ENCODE measurements around the gene SEMA4G. TPM values are rescaled to one million over a fixed set of nuclear protein-coding genes. Genes with fewer than 3 reads are reported as not detected.

The SEMA4G gene
- total and polyA plus RNA-seq, 2 of the 13 experiments (the other 11 are each of a cell fraction or from before 2014, with no cell fraction given), result 46.2 to 207 TPM

- no peak overlapping the region for H3K4me2 ChIP-seq (ENCODE audit: low read depth, low read length)
- H3K9ac ChIP-seq (ENCODE audit: insufficient read depth, low read depth, low read length), result no peak overlapping the region
- H3K9me3 ChIP-seq (ENCODE audit: low read length), result no peaks in the 10 kb centered on the region
- no TSS peak for BruUV-seq (replicated peaks)
- DNase-seq (ENCODE audit: low spot score) (no peak), FAIRE-seq (no peak), ATAC-seq (no peak)
- H2AFZ ChIP-seq (ENCODE audit: low read length), result no peak overlapping the region
- H3K27me3 ChIP-seq (ENCODE audit: control insufficient read depth in 1 of 2, insufficient read depth in 2 of 2, low read length in 2 of 2), result no peaks in the 10 kb centered on the region
- TF ChIP-seq THAP8 (CRISPR knock-in tag; IDR thresholded peaks at IDR 0.05; ENCODE audit: borderline replicate concordance) (no peak), ZNF205 (CRISPR knock-in tag; IDR thresholded peaks at IDR 0.05) (no peak), ETS1 (CRISPR knock-in tag; IDR thresholded peaks at IDR 0.05) (no peak), ZNF576 (CRISPR knock-in tag; IDR thresholded peaks at IDR 0.05) (no peak), KDM1A (CRISPR knock-in tag; IDR thresholded peaks at IDR 0.05) (no peak), PATZ1 (CRISPR knock-in tag; IDR thresholded peaks at IDR 0.05) (no peak), ZNF121 (CRISPR knock-in tag; IDR thresholded peaks at IDR 0.05) (no peak), ZNF160 (CRISPR knock-in tag; IDR thresholded peaks at IDR 0.05) (no peak), SKI (IDR thresholded peaks at IDR 0.05; ENCODE audit: partially characterized antibody) (no peak), ZNF747 (CRISPR knock-in tag; IDR thresholded peaks at IDR 0.05; ENCODE audit: borderline replicate concordance) (no peak), PRDM4 (CRISPR knock-in tag; IDR thresholded peaks at IDR 0.05; ENCODE audit: borderline replicate concordance) (no peak), ZNF781 (CRISPR knock-in tag; IDR thresholded peaks at IDR 0.05; ENCODE audit: borderline replicate concordance, not compliant biosample characterization) (no peak), SRY (CRISPR knock-in tag; IDR thresholded peaks at IDR 0.05) (no peak), ZNF614 (CRISPR knock-in tag; IDR thresholded peaks at IDR 0.05; ENCODE audit: borderline replicate concordance) (no peak), SAP130 (CRISPR knock-in tag; IDR thresholded peaks at IDR 0.05; ENCODE audit: low read depth) (no peak), PREB (CRISPR knock-in tag; IDR thresholded peaks at IDR 0.05) (no peak), ONECUT2 (CRISPR knock-in tag; IDR thresholded peaks at IDR 0.05) (no peak), CBFB (CRISPR knock-in tag; IDR thresholded peaks at IDR 0.05) (no peak)
- H3K4me3 ChIP-seq (replicated peaks in 1 of 3; ENCODE audit: insufficient read depth in 1 of 3, low read depth in 2 of 3, low read length in 3 of 3), result no peak overlapping the region
- peaks cover 16 to 64% of the 10 kb centered on the region in 2 experiments for H3K36me3 ChIP-seq (replicated peaks in 1 of 2; ENCODE audit: control insufficient read depth in 1 of 2, insufficient read depth in 2 of 2, low read length in 2 of 2)
- CTCF ChIA-PET (ENCODE audit: low intra/inter-chr PET ratio, low total read pairs), result no interaction called here
- in situ Hi-C loops (cut with HindIII; ENCODE audit: extremely low pct_ligation_motif_present, low pct_unique_long_range_greater_than_20kb), result no loop called here
- 95% methylated on average over 3 of the region's 3 CpGs for WGBS (ENCODE audit: low lambda C conversion rate)
- POLR2A ChIA-PET, result interaction anchor here (0.7 kb wide), 1 partner anchor 9 kb away, joined by 3 read pairs; no protein-coding TSS in a partner anchor
- H4K20me1 ChIP-seq (ENCODE audit: insufficient read depth, low read length), result no peaks in the 10 kb centered on the region
- H3K79me2 ChIP-seq (ENCODE audit: insufficient read depth, low read length), result no peaks in the 10 kb centered on the region
- no peak overlapping the region for H3K27ac ChIP-seq (ENCODE audit: extremely low read length, insufficient read depth, low read length)
- intact Hi-C loops (cut with micrococcal nuclease; ENCODE audit: unreplicated experiment), result no loop called here
- H3K4me1 ChIP-seq (ENCODE audit: insufficient read depth, low read length), result no peaks in the 10 kb centered on the region
These were observed 20.4 kb upstream of the SEMA4G start for GRCh38 chr10:100948916-100949315.
